Measurements from ENCODE around the gene NOTO.
"Not testable (repeated sequence)": the region's sequence is repeated elsewhere in the genome, so short reads cannot be mapped to it uniquely, and the experiment has no call there.

Gene NOTO
- total RNA-seq, result 0 reads per million in 3 experiments

- DNase-seq, result no peak
Measured at GRCh38 chr2:73202156-73203054, at the start of gene NOTO. NOTO (plus strand) TSS chr2:73202574; CDS start chr2:73202667, 93 bp downstream.

GRCh38 chr2:73156539-73157124 lies 45.7 kb upstream of the NOTO start:
- no peak for DNase-seq

GRCh38 chr2:73162856-73163391 lies 39.5 kb upstream of the NOTO start:
- no peak for DNase-seq

- DNase-seq, result peak; percentile 54
Measured at GRCh38 chr2:73163483-73164367, 38.6 kb upstream of the NOTO start.

- not testable (repeated sequence) for DNase-seq
Measured at GRCh38 chr2:73165978-73166377, 36.4 kb upstream of the NOTO start.

GRCh38 chr2:73166813-73167212 lies 35.6 kb upstream of the NOTO start:
- DNase-seq, result not testable (repeated sequence)

GRCh38 chr2:73168348-73168747 lies 34.0 kb upstream of the NOTO start:
- DNase-seq, result not testable (repeated sequence)

GRCh38 chr2:73170341-73170740 lies 32.0 kb upstream of the NOTO start:
- not testable (repeated sequence) for DNase-seq

- DNase-seq, result no peak
Measured at GRCh38 chr2:73172963-73173362, 29.4 kb upstream of the NOTO start.

GRCh38 chr2:73173781-73174180 lies 28.6 kb upstream of the NOTO start:
- no peak for DNase-seq

- DNase-seq, result no peak
Measured at GRCh38 chr2:73174244-73174643, 28.1 kb upstream of the NOTO start.

GRCh38 chr2:73174941-73175662 lies 27.3 kb upstream of the NOTO start:
- DNase-seq, result no peak

GRCh38 chr2:73175663-73176204 lies 26.6 kb upstream of the NOTO start:
- peak; percentile 60 for DNase-seq

- no peak for DNase-seq
Measured at GRCh38 chr2:73176205-73176880, 26.0 kb upstream of the NOTO start.

- peak; percentile 81 for DNase-seq
Measured at GRCh38 chr2:73176881-73177644, 25.3 kb upstream of the NOTO start.

- DNase-seq, result no peak
Measured at GRCh38 chr2:73177645-73178255, 24.6 kb upstream of the NOTO start.

GRCh38 chr2:73185965-73186364 lies 16.4 kb upstream of the NOTO start:
- DNase-seq, result no peak

- DNase-seq, result no peak
Measured at GRCh38 chr2:73187549-73187948, 14.8 kb upstream of the NOTO start.

- DNase-seq, result no peak
Measured at GRCh38 chr2:73197579-73197978, 4.8 kb upstream of the NOTO start.

GRCh38 chr2:73200281-73200680 lies 2.1 kb upstream of the NOTO start:
- DNase-seq, result not testable (repeated sequence)

All from central memory CD4-positive, alpha-beta T cell (primary cell).